ENCODE data around the gene CALN1. TPM values are rescaled to one million over a fixed set of nuclear protein-coding genes. Genes with fewer than 3 reads are reported as not detected.
"Not testable (repeated sequence)": the region's sequence is repeated elsewhere in the genome, so short reads cannot be mapped to it uniquely, and the experiment has no call there.

Gene CALN1
- total RNA-seq, 1 donor from 2014 or later, result 2.6 TPM

GRCh38 chr7:71784781-71785180 is 627.4 kb downstream of the CALN1 start:
- no peak for DNase-seq

DNA sequence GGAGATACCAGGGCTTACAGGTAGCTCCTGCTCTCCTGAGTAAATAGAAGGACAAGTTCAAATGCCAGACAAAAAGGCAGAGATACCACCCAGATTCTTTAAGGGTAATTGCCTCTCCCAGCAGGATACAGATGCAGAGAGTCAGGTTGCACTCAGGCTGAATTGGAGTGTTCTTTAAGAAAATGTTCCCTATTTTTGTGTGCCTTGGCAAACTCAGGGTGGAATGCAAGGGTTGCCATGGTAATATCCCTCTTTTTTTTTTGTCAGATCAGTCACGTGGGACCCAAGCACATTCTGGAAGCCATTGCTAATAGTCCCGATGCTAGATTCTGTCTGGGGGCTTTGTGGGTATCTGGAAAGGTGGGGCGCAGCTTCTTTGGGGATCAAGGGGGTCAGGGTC is 628.0 kb downstream of the CALN1 start:
- no peak for DNase-seq

GRCh38 chr7:71783779-71784178 is 628.4 kb downstream of the CALN1 start:
- DNase-seq, result no peak

GRCh38 chr7:71782051-71782450 is 630.1 kb downstream of the CALN1 start:
- DNase-seq, result no peak

GRCh38 chr7:71780282-71780681 is 631.9 kb downstream of the CALN1 start:
- DNase-seq, result no peak

DNA sequence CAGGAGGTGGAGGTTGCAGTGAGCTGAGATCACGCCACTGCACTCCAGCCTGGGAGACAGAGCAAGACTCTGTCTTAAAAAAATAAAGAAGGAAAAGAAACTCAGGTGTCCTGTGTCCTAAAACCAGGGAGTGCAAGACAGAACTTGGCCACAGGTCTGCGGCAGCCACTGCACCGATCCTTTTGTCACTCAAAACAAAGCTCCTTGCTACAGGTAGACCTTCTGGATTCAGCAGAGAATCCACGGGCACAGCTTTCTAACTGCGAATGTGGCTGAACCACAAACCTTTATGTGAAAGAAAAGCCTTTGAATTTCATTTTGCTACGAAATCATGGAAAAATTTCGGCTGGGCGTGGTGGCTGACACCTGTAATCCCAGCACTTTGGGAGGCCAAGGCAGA is 634.9 kb downstream of the CALN1 start:
- DNase-seq, result no peak

GRCh38 chr7:71776726-71777125 is 635.4 kb downstream of the CALN1 start:
- no peak for DNase-seq

- DNase-seq, result no peak
Measured at GRCh38 chr7:71775648-71776047, 636.5 kb downstream of the CALN1 start.

DNA sequence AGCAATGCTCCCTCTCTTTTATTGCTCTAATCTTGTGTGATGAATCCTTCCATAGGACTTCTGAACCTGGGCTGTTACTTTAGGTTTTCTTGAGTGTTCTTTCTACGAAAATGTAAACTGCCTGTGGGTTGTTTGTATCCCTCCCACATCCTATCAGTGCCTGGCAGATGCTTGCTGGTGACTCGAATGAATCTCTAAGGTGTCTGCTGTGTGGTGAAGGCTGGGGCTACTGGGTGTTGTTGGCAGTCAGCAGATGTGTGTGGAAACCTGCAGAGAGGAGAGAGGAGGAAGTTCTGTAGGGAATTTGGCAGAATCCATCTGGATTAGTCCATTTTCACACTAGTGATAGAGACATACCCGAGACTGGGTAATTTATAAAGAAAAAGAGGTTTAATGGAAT is 639.4 kb downstream of the CALN1 start:
- no peak for DNase-seq

DNA sequence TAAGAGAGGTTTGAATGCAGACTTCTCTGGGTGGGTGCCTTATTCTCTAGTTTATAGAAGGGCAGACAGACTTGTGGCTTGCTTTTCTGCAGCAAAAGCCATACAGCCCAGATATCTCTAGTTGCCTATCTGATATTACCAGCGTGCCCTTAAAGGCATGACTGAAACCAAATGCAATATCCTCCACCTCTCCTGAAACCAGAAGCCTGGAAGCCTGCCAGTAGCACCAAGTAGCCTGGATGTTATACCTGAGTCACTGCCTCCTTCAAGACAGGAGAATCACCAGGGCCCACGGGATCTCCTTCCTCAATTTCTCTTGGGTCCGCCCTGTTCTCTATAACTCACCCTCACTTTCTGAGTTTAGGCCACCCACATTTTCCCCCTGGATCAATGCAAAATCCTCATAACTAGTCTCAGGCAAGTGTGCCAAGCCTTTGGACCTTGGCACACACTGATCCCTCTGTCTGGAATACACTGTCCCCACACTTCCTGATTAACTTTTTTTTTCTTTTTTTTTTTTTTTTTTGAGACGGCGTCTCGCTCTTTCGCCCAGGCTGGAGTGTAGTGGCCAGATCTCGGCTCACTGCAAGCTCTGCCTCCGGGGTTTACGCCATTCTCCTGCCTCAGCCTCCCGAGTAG is 641.8 kb downstream of the CALN1 start:
- no peak for DNase-seq

DNA sequence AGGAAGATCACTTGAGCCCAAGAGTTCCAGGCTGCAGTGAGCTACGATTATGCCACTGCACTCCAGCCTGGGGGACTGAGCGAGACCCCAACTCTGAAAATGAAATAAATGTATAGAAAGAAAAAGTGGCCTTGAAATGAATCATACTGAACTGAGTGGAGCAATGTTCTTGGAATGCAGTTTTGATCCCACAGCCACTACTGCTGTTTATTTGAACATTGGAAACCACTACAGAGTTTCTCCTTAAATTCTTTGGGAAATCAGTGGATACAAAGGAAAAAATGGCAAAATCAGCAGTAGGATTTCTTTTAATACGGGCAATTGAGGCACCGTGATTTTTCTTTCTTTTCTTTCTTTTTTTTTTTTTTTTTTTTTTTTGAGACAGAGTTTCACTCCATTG is 642.8 kb downstream of the CALN1 start:
- no peak for DNase-seq

GRCh38 chr7:71768450-71768849 is 643.7 kb downstream of the CALN1 start:
- no peak for DNase-seq

GRCh38 chr7:71766016-71766415 is 646.1 kb downstream of the CALN1 start:
- no peak for DNase-seq

DNA sequence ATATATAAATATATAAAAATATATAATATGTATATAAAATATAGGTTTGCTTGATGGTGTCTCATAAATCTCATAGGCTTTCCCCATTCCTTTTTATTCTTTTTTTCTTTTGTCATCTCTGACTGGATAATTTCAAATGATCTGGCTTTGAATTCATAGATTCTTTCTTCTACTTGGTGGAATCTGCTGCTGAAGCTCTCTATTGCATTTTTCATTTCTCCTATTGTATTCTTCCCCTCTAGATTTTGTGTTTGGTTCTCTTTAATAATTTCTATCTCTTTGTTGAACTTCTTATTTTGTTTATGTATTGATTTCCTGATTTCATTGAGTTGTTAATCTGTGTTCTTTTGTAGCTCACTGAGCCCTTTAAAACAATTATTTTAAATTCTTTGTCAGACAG is 650.8 kb downstream of the CALN1 start:
- DNase-seq, result no peak

- no peak for DNase-seq
Measured at GRCh38 chr7:71754828-71755227, 657.3 kb downstream of the CALN1 start.

DNA sequence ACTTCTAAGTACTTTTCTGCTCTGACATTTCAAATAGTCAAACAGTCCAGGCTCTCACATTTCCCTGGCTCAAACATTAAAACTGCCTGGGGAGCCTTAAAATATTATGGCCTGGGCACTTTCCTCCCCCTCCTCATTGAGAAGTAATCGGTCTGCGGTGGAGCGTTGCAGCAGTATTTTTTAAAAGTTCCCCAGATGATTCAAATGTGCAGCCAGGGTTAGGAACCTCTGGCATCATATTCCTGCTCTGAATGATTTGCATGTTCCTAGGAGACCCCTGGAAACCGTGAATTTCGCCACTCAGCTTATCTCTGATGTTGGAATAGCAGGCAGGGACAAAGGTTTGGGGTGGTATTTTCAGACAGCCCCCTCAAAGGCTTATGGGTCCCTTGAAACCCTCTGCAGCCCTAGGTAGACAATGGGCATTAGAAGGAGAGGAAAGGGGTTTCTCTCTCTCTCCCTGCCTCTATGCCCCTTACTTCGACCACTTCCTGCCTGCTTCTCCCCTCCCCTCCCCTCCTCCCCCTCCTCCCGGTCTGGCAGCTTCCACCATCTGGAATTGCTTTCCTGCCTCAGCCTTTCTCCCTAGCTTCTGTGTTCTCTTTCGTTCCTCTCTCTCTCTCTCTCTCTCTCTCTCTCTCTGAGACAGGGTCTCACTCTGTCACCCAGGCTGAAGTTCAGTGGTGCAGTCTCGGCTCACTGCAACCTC is 658.0 kb downstream of the CALN1 start:
- DNase-seq, result no peak

GRCh38 chr7:71753236-71753635 is 658.9 kb downstream of the CALN1 start:
- no peak for DNase-seq

- DNase-seq, result no peak
Measured at GRCh38 chr7:71752171-71752935, 659.8 kb downstream of the CALN1 start.

DNA sequence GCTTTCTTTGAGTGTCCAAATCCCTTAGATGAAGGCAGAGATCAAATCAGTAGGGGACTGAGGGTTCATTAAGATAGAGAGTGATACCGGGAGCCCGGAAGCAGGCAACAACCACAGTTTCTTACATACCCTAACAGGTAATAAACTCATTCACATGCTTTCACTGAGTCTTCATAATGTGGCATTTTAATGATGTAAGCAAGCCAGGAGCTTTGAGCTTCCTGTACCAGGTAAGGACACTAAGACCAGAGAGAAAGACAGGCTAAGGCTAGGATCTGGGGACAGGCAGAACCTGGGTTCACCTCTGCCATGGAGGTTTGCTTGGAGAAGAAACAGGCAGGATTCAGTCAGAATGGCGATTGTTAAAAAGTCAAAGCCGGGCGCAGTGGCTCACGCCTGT is 661.8 kb downstream of the CALN1 start:
- no peak for DNase-seq

DNA sequence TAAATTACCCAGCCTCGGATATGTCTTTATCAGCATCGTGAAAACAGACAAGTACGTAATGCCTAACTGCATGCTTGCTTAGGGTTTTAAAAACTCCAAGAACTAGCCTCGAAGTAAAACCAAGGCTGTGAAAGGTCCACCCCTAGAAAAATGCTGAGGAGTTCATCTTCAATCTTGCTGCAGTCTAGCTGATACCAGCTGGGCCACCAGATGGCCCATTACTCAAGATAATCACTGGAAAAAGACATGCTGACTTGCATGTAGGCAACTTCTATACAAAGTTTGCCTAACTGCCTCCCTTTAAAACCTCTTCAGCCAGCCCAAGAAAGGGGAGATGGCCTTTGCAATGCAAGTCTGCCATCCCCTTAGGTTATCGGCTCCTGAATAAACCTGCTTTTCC is 666.1 kb downstream of the CALN1 start:
- DNase-seq, result no peak

- DNase-seq, result no peak
Measured at GRCh38 chr7:71740174-71740560, 672.0 kb downstream of the CALN1 start.

DNA sequence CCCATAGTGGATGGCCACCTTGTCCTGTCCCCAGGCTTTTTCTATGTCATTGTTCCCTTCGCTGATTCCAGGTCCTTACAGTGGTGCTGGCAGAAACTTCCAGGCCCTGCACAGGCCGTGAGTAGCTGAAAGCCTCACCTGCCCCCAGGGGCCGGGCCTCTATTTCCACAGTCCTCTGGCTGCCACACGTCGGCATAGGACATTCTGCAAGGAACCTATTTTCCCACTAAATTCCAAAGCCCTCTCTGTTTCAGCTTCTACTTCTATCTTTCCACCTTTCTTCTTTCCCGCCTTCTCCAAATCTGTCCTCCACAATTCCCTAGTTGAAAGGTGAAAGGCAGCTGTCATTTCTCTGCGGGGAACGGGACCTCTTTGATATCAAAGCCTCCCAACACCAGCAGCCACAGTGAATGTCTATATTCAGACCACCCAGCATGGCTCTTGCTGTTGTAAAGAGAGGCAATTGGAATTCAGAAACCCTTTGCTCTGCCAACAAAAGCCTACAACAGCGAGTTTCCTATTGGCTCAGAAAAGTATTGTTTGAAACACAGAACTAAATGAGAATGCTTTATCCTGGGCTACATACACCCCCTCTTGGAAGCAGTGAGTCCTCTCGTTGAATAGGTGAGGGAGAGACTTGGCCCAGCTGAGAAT is 672.5 kb downstream of the CALN1 start:
- no peak for DNase-seq

DNA sequence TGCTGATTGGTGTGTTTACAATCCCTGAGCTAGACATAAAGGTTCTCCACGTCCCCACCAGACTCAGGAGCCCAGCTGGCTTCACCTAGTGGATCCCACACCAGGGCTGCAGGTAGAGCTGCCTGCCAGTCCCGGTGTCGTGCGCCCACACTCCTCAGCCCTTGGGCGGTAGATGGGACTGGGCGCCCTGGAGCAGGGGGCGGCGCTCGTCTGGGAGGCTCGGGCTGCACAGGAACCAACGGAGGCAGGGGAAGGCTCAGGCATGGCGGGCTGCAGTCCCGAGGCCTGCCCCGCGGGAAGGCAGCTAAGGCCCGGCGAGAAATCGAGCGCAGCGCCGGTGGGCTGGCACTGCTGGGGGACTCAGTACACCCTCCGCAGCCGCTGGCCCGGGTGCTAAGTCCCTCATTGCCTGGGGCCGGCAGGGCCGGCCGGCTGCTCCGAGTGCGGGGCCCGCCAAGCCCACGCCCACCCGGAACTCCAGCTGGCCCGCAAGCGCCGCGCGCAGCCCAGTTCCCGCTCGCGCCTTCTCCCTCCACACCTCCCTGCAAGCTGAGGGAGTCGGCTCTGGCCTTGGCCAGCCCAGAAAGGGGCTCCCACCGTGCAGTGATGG is 674.1 kb downstream of the CALN1 start:
- not testable (repeated sequence) for DNase-seq

Measured in skin of body (tissue), 2 donors.